ENCODE data around the gene ARHGEF16. TPM values are rescaled to one million over a fixed set of nuclear protein-coding genes. Genes with fewer than 3 reads are reported as not detected.
A peak's percentile ranks its signal among the peaks of the same experiment; 100 is the strongest.

The ARHGEF16 gene
- total RNA-seq, 4 donors from 2014 or later = 5.9 to 13.6 (median 8.4) TPM

DNA sequence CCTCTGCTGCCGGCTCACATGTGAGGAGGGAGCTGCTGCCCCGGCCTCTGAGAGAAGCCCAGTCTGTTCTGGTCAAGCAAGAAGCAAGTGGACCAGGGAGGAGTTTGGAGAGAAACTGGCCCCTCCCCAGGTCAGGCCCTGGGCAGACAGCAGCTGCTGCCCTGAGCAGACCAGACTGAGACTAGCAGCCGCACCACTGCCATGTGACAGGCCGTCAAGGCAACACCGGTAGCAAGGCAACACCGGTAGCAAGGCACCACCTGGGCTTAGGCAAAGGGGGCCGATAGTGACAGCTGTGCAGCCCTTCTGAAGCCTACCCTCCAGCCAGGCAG is 50.3 kb downstream of the ARHGEF16 start:
- DNase-seq (ENCODE audit: low spot score in 2 of 2) = no peak
- TF ChIP-seq POLR2AphosphoS5 (IDR thresholded peaks at IDR 0.05) = no peak
- no peak for TF ChIP-seq POLR2A (IDR thresholded peaks at IDR 0.05)
- Histone ChIP-seq H3K27ac (peak overlapping the region; percentile 79), H3K4me3 (no peak overlapping the region), H3K36me3 (peaks cover 52% of the 10 kb centered on the region), H3K9me3 (no peaks in the 10 kb centered on the region), H3K4me1 (peaks cover 33% of the 10 kb centered on the region), H3K27me3 (no peaks in the 10 kb centered on the region)
- WGBS = no CpG with 5 or more reads among the region's 7 CpGs

- TF ChIP-seq POLR2A (IDR thresholded peaks at IDR 0.05) (no peak), POLR2AphosphoS5 (IDR thresholded peaks at IDR 0.05) (no peak)
- TF ChIP-seq, protein P1, sequence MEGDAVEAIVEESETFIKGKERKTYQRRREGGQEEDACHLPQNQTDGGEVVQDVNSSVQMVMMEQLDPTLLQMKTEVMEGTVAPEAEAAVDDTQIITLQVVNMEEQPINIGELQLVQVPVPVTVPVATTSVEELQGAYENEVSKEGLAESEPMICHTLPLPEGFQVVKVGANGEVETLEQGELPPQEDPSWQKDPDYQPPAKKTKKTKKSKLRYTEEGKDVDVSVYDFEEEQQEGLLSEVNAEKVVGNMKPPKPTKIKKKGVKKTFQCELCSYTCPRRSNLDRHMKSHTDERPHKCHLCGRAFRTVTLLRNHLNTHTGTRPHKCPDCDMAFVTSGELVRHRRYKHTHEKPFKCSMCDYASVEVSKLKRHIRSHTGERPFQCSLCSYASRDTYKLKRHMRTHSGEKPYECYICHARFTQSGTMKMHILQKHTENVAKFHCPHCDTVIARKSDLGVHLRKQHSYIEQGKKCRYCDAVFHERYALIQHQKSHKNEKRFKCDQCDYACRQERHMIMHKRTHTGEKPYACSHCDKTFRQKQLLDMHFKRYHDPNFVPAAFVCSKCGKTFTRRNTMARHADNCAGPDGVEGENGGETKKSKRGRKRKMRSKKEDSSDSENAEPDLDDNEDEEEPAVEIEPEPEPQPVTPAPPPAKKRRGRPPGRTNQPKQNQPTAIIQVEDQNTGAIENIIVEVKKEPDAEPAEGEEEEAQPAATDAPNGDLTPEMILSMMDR (IDR thresholded peaks at IDR 0.05) = no peak
- Histone ChIP-seq H3K27ac (peak overlapping the region; percentile 79), H3K27me3 (no peaks in the 10 kb centered on the region), H3K9me3 (no peaks in the 10 kb centered on the region), H3K4me1 (peaks cover 33% of the 10 kb centered on the region), H3K4me3 (no peak overlapping the region), H3K36me3 (peaks cover 48% of the 10 kb centered on the region)
- DNase-seq (ENCODE audit: low spot score in 2 of 2) = no peak
- no CpG with 5 or more reads among the region's 20 CpGs for WGBS
Observed at GRCh38 chr1:3505161-3505560, 50.7 kb downstream of the ARHGEF16 start.

DNA sequence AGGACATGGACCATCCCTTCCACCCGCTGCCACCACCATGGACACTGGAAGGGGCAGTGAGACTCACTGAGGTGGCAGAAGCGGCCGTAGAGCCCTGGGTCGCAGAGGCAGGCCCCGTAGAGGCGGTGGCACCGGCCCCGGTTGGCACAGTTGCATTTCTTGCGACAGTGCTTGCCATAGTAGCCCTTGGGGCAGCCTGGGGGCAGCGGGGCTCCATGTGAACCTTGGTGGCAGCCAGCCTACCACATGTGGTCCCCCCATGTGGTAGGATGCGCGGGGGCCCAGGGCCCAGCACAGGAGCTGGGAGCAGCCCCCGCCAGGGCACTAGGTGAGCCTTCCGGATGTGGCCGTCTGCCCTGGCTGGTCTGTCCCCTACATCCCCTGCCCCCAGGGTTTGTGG is 51.6 kb downstream of the ARHGEF16 start:
- peaks cover 33% of the 10 kb centered on the region for H3K4me1 ChIP-seq
- no peak for DNase-seq (ENCODE audit: low spot score in 2 of 2)
- no CpG with 5 or more reads among the region's 15 CpGs for WGBS
- TF ChIP-seq POLR2AphosphoS5 (IDR thresholded peaks at IDR 0.05) (no peak), EP300 (IDR thresholded peaks at IDR 0.05) (no peak), POLR2A (IDR thresholded peaks at IDR 0.05) (no peak)
- TF ChIP-seq, protein P1 (IDR thresholded peaks at IDR 0.05) = no peak
- H3K27me3 ChIP-seq = no peaks in the 10 kb centered on the region
- H3K9me3 ChIP-seq = no peaks in the 10 kb centered on the region
- H3K36me3 ChIP-seq = peaks cover 41% of the 10 kb centered on the region
- H3K27ac ChIP-seq = no peak overlapping the region
- H3K4me3 ChIP-seq = no peak overlapping the region

DNA sequence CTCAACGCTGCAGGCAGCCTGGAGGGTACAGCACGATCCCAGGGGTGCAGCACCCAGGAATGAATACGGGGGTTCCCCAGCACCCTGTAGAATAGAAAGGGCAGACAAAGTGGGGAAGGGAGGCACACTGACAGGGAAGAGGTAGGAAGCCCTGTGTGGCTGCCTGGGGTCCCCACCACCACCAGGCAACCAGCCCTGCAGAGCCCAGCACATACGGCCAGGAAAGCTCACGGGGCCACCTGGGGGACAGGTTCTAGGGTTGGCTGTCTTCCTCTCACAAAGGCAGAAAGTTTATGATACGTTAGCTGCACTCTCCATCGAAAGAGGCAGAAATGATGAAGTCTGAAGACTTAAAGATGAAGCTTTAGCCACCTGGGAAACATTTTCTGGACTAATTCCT is 52.5 kb downstream of the ARHGEF16 start:
- Histone ChIP-seq H3K36me3 (peaks cover 42% of the 10 kb centered on the region), H3K27me3 (no peaks in the 10 kb centered on the region), H3K9me3 (no peaks in the 10 kb centered on the region), H3K4me3 (no peak overlapping the region), H3K27ac (no peak overlapping the region), H3K4me1 (peaks cover 33% of the 10 kb centered on the region)
- TF ChIP-seq EP300 (IDR thresholded peaks at IDR 0.05) (no peak), POLR2AphosphoS5 (IDR thresholded peaks at IDR 0.05) (no peak), POLR2A (IDR thresholded peaks at IDR 0.05) (no peak)
- TF ChIP-seq, protein P1 (IDR thresholded peaks at IDR 0.05) = no peak
- DNase-seq (ENCODE audit: low spot score in 2 of 2) = no peak
- WGBS = 96% methylated on average over 7 of the region's 7 CpGs

GRCh38 chr1:3507636-3508275 is 53.3 kb downstream of the ARHGEF16 start:
- Histone ChIP-seq H3K36me3 (peaks cover 46% of the 10 kb centered on the region), H3K4me3 (no peak overlapping the region), H3K27ac (no peak overlapping the region), H3K4me1 (peaks cover 28% of the 10 kb centered on the region), H3K27me3 (no peaks in the 10 kb centered on the region), H3K9me3 (no peaks in the 10 kb centered on the region)
- TF ChIP-seq POLR2A (IDR thresholded peaks at IDR 0.05) = no peak
- TF ChIP-seq, protein P1 (IDR thresholded peaks at IDR 0.05) = no peak
- TF ChIP-seq POLR2AphosphoS5 (IDR thresholded peaks at IDR 0.05) = no peak
- no peak for TF ChIP-seq EP300 (IDR thresholded peaks at IDR 0.05)
- no peak for DNase-seq (ENCODE audit: low spot score in 2 of 2)
- WGBS = 85% methylated on average over 11 of the region's 11 CpGs

Measured in suprapubic skin (tissue), 4 donors.